HK-2 (cell line): ENCODE data around the gene NKX3-2.

ENCODE experiments used
- DNase-seq: peaks from one replicate; pipeline ENCODE4 v3.0.0-alpha.2; 2018; ENCODE audit not compliant: unreplicated experiment

The NKX3-2 gene

DNA sequence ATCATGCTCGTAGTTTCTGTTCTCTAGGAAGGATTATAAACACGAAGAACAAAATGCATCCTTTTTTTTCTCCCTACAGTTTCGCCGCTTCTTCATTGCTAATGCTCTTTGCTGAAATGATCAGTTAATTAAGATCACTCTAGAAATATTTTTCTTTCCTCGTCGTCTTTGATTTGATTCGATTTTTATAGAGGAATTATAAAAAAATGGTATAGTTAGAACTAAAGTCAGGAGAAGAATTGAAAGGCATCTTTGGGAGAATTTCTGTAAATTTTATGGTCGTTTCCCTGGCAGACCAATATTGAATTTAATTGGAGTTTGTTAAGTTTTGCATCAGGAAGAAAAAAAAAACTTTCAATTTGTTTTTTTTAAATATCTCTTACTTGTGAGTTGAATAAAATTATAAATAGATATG is 1.1 kb upstream of the NKX3-2 start:
- no peak for DNase-seq

DNA sequence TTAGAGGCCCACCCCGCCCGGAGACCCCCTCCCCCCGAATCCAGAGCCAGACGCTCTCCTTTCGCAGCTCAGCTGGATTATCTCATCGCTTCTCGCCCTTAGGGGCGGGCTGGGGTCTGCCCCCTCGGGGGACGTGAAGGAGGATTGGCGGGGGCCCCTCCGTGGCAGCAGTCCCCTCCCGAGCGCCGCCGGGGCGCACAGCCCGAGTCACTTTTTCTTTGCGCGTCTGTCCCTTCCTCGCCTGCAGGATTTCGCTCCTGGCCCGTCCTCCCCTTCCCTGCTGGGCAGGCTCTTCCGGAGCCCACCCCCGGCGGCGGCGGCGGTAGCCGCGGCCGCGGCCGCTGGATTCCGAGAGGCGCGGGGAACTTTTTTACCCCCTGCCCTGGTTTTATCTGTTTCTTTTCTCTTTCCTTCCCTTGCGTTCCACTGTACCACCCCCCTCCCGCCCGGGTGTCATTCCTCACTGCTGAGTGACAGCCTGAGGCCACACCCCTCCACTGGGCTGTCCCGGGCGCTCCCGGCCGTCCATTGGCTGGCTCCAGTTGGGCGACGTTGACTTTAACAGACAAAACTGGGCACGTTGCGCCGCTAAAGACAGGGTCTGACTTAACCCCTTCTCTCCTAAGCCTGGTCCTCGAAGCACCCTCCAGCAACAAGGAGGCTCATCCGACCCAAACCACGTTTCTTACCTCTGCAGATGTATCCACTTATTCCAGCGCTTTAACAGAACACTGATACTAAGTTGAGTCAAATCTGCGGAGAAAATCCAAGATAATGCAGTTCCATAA is 492 bp upstream of the NKX3-2 start:
- DNase-seq = peak; percentile 87

DNA sequence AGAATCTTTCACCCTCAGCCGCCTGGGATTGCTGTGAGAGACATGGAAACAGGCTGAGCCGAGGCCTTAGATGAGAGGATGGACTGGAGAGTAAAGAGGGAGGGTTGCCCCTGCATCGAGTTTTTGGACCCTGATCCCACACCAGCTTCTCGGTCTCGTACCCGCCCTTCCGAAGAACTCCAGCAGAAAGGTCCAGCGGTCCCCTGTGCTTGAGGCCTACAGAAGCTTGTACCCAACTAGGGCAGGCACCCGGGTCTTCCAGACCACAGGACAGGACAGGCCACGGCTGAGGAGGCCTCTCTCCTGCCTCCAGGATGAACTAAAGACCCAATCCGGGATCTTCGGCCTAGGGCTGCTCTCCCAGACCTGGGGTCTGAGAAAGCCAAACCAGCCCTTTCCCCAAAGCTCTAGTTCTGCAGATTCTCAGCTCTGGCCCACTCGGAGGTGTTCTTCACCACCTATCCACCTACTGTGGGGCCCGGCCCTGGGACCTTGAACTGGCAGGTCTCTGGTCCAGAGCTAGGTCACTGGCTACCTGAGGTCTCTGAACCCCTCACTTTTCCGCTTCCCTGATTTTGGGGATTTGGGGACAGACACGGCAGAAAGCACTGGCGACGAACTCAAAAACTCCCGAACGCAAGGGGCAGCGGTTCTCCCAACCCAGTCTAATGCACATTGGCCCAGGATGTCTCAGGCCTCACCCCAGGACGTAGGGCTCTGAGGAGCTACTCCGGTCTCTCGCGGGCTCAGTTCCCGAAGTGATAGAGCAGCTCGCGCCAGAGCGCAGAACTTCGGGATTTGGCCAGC is 1.1 kb downstream of the NKX3-2 start:
- DNase-seq = no peak

DNA sequence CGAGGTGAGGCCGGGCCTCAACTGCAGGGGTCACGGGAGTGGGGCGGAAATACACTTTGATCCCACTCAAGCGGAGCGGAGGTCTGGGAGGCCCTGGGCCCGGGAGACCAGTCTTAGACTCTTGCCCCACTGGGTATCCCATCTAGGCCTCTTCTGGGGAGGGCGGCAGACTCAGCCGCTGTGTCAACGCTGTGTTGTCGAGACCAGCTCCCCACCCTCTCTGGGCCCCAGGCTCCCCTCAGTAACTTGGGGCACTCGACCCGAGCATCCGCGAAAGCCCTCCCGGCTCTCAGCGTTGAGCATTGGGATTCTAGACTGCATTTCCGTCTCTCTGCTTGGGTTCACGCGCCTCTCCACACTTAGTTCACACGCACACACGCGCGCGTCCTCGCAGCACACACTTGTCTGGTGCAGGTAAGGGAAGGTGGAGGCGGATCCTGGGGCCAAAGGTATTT is 1.7 kb downstream of the NKX3-2 start:
- no peak for DNase-seq

DNA sequence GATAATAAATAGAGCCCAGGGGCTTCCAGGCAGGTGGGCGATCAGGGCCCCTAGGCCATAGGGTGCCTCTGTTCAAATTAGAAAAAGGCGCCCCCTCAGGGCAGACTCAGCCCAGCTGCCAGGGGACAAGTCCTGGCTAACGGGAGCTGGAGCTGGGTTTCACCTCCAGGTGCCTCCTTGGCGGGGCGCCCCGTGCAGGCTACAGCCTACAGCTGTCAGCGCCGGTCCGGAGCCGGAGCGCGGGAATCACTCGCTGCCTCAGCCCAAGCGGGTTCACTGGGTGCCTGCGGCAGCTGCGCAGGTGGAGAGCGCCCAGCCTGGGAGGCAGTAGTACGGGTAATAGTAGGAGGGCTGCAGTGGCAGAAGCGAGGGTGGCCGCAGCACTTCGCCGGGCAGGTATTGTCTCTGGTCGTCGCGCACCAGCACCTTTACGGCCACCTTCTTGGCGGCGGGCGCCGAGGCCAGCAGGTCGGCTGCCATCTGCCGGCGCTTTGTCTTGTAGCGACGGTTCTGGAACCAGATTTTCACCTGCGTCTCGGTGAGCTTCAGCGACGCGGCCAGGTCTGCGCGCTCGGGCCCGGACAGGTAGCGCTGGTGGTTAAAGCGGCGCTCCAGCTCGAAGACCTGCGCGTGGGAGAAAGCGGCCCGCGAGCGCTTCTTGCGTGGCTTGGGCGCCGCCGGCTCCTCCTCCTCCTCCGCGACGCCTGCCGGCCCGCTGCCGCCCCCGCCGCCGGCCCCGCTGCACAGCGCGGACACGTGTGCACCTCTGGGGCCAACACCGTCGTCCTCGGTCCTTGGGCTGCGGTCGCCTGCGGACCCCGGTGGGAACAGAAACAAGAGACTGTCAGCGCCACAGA is 2.4 kb downstream of the NKX3-2 start:
- peak; percentile 67 for DNase-seq

DNA sequence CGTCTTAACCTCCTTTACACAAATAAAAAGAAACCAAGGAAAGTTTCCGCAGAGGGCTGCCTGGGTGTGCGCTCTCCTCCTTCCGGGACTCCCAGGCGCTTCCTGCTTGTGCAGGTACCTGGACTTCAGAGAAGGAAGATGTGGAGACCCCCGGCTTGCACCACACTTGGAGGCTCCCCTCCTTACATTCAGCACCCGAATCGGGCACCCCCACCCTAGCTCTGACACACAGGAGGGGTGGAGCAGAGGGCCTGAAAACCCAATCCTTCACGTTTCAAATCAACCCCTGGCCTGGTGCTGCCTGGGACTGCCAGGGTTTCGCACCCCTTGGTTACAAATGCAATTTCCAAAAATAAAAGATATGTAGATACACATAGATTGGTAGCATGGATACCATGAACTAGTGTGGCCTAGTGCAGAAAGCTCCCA is 3.1 kb downstream of the NKX3-2 start:
- no peak for DNase-seq

DNA sequence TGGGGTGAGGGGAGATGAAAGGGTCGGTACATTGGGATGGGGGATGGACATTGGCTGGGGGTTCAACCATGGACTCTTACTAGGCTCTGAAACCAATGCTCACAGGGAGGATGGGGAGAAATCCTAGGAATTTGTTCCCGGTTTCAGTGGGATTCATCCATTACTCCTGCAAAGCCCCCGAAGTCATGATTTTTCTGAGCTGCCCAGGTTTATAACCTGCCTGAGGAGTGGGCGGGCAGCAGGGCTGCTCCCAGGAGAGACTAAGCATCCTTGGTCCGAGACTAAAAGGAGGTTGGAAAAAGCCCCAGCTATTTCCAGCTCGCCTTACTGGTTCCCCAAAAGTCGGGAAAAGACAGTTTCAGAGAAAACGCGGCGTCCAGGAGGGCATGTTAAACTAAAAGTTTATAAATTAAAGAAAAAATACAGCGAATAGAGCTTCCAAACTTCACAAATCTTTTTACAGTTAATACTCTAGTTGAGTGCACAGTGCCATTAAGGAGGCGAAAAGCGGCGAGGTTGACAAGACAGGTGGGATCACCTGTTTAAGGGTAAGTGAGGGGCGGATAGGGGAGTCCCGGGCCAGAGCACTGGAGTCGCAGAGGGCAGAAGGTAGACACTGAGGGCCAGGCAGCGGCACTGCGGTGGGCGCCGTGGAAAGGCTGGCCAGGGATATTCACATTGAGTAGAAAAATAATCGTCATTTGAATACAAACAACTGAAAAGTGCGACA is 3.7 kb downstream of the NKX3-2 start:
- DNase-seq = no peak

DNA sequence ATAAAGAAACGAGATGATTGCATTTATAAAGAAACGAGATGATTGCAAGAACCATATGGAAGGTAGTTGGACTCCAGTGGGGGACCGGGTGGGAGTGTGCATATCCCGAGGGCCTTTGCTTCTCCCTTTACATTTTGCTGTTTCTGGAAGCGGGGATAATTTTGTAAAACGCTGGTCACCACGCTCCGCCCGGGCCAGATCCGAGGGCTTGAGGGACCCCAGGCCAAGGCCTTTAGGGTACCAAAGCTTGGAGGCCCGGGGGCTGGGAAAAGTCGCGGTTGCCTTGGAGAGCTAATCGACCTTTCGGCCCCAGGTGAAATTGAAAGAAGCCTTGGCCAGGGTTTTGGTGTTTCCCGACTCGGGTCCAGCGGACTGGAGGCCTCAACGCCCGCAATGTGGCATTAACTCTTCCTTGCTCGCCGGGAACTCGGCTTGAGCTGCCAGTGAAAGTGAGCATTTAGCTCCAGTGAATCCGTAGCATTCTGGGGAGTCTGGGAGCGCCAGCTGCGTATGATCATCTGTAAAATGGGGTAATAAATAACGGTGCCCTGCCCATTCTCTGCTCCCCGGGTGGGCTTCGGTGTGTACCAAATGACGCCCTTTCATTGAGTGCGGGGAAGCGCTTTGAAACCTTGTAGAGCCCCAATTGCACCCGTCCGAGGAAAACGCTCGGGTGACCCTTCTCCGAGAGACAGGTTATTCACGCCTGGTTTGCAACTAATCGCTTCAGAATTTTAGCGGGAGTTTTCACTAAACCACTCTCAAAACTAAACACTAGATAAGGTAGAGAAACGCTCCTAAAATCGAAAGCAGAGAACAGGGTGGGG is 4.5 kb downstream of the NKX3-2 start:
- no peak for DNase-seq

DNA sequence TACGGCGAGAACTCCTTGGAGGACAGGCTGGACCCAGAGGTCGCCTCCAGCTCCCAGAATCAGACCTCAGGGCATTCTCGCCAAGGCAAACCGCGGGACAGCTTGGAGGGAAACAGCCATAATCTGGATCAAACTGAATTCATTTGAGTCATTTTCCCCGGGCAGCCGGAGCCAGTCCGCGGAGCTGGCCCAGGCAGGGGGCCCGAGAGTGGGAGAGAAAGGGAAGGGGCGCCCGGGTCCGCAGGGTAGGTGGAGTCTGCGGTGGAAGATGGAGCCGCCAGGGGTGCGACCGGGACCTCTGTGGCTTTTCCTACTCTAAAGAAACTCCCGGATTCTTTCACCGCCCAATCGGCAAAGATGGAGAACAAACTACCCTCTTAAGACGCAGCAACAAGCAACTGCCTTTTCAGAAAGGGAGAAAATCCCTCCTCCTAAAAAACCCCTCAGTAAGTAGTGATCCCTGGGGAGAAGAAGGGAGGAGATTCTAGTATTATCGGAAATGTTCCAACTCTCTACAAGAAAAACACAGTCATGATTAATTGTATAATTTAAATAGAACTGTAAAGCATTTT is 5.2 kb downstream of the NKX3-2 start:
- DNase-seq = no peak

DNA sequence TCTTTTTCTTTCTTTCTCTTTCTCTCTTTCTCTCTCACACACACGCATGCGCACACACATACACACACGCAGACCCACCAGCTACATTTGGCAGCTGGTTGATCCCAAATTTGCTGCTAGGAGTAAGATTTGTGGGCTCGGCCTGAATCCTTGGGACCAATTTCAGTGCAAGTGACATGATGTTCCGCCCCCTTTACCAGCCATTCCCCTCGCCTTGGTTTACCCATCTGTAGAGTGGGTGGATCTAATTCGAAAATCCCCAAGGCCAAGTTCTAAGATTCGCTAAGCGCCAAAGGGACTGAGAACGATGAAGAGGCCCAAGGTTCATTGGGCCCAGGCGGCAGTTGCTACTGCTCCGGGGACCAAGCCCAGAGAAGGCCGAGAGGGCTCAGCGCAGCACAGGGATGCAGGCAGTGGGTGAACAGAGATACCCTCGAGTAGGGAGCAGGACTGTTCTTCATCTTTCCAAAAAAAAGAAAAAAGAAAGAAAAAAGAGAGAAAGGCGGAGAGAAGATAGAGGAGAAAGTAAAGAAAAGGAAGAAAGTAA is 5.8 kb downstream of the NKX3-2 start:
- DNase-seq = no peak

DNA sequence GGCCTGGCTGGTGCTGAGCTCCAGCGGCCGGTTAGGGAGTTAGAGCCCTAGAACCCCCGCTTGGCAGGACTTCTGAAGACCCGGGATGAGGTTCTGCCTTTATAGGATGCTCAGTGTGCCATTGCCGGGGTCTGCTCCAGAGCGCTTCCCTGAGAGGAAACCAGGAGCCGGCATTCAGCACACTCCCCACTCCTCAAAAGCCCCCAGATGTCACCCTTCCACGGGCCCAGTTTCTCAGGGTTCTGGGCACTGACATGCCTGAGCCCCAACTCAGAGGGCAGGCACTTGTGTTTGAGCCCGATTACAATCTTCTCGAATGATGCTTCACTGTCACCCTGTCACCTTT is 6.5 kb downstream of the NKX3-2 start:
- DNase-seq = no peak

DNA sequence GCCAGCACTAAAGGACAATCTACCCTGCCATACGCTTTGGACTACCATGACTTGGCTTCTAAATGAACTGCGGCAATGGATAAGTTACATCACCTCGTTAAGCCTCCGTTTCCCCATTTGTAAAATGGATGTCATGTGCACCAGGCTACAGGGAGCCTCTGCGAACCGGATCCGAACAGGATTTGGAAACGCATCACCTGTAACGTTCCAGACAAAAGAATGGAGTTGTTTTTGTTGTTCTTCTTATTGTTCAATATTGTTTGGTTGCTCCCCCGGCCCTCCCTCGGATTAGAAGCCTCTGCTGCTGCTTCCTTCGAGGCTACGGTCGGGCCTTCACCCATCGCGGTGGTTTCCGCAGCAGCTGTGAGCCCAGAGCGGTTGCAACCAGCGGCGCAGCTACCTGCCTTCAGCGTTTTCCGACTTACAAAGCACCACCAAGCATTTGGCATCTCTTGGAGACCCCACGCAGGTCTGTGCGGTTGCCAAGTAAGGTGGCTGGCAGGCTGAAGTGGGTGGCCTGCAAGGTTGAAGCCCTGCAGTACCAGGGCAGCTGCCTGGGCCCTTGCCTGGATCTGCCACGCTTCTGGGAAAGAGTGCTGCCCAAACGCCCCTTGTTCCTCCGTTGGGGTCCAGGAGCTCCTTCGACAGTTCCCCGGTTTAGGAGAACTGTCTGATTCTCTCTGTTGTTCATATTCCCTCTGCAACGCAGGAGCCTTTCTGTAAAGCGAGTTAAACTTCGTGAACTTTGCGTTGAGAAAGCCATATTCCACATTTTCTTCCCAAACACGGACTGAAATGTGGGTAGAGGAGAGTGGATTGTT is 7.1 kb downstream of the NKX3-2 start:
- DNase-seq = no peak

DNA sequence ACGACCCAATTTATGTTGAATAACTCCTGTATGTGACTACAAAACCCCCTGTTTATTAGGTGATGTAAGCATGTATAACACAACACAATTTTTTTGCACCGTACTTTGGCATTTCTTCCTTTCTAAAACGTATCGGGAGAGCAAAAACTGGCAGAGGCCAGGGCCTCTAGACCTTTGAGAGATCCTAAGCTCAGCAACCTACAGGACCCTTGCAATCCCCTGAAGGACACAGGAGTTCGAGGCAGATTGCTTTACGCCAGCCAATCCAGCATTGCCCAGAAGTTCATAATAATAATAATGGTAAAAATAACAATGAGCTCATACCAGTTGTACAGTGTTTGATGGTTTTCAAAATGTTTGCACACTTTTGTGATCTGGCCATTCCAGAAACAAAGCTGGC is 7.7 kb downstream of the NKX3-2 start:
- no peak for DNase-seq

DNA sequence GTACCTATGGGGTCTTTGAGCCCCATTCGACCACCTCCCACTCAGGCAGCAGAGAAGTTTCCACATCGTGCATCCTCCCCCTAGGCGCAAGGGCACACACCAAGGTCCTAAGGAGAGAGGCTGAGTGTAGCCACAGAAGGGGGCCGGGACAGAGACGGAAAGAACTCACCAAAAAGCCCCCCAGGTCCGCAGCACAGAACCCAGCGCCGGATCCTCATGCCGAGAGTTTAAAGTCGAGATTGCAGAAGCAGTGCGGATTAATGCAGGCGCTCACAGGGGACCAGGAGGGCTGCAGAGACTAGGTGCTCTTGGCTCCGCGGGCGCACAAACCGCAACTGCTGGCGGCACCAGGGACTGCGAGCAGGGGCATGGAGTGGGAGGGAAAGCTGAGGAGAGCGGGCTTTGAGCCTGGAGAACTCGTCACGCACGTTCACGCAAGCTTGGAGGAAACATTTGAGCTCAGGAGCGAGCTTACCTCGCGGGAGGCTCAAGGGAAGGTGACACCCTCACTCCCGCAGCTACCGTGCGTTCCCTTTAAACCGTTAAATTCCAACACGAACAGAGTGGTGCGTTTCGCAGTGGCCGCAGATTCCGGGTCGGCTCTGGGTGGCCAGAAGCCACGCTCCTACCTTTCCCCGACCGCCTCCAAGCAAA is 8.5 kb downstream of the NKX3-2 start:
- DNase-seq = no peak

DNA sequence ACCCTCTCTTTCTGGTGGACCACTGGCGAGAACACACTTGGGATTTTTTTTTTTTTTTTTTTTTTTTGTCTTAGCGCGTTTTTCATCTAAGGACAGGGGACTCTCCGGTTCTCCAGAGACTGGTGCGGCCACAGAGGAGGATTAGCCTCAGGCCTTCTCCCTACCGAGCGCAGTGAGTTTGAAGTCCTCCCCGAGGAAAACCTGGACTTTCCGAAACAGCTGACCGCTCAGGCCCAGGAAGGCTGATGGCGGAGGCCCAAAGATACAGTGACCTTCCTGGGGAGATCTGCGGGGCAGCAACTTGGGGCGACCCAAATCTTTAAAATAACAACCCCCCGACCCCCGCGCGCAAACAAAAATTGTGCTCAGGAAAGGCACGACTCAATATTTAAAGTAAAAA is 9.2 kb downstream of the NKX3-2 start:
- no peak for DNase-seq

DNA sequence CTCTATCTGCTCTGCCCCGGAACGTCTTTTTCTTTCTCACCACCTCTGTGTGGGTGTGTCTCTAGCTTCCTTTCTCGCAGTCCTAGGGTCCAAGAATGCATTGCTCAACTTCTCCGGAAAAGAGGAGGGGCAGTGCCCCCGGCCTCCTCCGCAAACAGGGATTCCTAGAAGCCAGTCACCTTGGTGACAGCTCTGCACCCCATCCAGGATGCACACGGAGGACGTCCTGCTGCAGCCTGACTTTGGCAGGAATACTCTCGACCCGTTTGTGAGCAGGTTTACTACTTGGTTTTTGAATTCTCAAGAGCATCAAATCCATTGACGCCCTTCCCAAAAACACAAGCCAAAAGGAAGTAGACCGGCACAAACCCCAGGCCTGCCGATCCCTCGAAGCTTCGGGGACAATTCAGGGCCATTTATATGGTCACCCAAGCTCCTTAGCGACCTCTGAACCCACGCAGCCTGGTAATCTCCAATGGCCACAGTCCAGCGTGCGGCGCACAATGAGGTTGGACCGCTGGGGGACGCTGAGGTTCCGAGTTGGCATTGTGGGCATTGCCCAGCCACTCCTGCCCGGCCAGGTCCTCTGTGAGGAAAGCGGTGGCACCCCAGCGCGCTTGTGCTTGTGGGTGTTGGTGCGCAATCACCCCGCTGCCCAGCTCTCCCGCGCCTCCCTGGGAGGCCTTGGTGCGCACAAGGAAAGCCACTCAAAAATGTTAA is 9.8 kb downstream of the NKX3-2 start:
- DNase-seq = no peak

DNA sequence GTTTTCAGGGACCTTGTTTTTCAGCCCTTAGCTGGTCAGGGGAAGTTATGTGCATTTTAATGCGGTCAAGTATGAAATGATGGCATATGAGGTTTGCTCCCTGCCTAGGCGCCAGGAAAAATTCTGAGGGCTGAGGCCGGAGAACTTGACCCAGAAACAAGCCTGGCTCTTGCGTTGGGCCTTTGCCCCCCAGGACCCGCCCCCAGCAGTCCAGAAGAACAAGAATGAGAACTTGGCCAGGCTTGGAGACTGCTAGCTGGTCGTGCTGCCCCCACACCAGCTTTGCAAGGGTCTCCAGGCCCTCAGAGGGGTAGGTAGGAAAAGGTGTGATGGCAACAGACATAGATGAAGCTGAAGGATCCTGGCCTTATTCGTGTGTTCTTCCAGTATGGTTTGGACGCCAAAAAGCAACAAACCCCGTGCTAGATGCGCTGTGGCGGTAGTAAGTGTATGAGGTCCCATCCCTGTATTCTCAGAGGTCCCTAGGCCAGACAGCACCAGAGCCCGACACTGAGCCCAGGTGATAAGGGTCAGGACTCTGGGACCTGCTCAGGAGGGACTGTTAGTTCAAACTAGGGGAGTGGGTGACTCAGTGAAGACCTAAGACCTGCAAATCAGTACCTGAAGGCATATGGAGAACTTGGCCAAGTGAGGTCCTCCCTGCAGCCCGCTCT is 10.5 kb downstream of the NKX3-2 start:
- no peak for DNase-seq
